Activated gamma-delta T cell treated with Interleukin-2 at 50 U/mL for 16 hours (primary cell): Measurements from ENCODE around the gene ONECUT2.

Source experiments
- DNase-seq: peaks from one replicate; pipeline ENCODE4 v3.0.0-alpha.2; 2020

The ONECUT2 gene

DNA sequence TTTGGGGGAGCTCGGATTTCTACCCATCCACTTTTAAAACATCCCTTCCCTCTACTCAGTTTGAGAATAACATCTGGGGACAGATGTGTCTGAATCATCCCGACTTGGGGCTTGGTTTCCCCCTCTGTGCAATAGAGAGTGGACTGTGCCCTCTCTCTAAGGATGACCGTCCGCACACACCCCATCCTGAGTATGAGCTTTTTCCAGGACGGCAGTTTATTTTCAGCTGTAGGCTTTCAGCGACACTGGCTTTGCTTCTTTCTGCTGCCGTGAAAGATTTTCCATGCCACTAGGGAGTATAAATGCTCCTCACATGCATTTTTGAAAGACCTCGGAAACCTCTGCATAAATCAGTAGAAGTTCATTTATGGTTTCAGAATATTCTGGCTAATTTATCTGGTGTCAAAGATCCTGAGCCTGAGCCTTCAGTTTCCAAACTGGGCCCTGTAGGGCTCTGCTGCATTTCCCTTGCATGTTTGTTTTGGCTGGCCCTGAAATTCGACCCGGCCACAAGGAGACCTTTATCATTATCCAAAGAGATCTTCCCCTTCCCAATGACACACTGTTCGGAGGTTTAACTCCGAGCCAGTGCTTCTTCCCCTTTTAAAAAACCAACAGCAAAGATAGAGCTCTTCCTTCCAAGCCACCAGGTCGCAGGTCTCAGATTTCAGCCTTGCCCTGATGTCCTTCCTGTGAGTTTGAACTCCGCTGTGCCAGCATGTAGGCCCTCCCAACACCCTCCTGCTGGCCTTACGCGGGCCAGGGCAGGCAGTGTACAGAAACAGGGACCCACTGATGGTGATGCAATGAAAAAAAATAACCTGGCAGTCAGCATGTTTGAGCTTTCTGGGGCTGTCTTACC is 98.1 kb downstream of the ONECUT2 start:
- DNase-seq, result no peak

DNA sequence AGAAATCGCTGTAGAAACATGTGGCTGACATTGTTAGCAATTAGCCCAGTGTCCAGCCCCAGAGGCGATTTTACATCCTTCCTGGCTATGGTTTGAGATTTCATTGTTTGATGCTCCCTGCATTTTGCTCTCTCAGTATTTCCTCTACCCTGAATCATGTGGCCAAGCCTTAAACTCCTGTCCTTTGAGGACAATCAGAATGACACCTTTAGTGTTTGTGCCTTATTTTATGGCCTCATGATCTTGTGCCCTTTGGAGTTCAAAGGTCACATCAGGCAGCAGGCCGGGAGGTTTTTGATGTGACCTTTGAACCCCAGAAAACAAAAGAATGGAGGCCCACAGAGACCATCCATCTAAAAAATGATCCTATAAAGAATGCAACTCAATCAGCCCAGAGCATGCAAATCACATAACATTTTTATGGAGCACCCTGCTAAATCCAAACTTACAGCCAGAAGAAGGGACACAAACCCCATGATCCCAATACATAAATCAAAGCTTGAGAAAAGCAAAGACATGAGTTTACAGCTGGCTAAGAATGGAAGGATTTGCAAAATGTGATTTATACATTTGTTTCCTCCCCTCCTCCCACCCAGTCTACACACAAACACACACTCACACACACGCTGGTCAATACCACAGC is 98.8 kb downstream of the ONECUT2 start:
- DNase-seq, result no peak

DNA sequence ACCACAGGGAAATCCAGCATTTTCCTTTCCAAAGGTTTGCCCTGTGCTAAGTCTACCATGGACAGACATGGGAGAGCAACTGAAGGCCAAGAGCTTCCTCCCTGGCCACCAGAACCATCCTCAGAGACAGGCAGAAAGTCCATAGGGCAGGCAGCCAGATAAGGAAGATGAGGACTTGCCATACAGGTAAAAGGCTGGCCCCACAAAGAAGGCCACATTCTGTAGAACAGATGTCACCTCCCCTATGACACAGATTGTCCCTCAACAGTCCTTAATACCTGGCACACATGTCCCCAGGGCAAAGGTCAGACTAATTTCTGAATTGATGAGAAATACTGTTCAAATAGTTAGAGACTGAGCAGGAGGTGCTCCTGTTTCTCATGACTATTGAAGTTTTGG is 99.3 kb downstream of the ONECUT2 start:
- no peak for DNase-seq

DNA sequence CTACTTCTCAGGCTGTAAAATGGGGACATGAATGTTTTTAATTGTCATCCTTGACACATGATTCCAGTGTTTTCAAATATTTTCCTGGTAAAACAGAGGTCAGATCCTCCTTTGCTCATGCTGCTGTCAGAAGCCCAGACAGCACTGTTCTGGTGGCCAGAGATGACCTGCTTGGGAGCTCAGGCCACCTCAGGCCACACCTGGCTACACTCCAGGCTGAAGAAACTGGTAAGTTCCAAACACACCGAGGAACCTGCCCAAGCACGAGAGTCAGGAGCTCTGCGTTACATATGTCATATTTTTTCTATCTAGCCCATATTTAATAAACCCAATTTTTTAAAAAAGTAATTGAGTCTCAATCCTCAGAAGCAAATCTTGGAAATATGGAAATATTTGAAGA is 103.4 kb downstream of the ONECUT2 start:
- no peak for DNase-seq

DNA sequence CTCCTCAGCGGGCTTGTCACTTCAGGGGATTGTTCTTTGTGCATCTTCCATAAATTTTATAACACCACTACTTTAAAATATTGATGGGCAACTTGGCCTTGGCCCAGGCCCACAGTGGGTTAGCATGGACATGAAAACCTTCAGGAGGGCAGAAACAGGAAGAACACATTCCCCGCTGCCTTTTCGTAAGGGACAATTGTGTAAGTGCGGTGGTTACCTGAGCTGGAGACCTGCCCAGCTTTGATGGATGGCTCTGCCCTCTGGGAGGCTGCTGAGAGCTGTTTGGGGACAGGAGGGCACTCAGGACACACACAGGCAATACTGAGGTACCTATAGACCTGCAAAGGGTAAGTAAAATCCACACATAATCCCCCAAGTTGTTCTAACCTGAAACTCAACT is 104.5 kb downstream of the ONECUT2 start:
- no peak for DNase-seq
